Activated T-cell treated with anti-CD3 and anti-CD28 coated beads, Interleukin-2, amount 50 U/mL, for 24 hours (primary cell): ENCODE data around the gene IDNK.

Experiments
- DNase-seq: peaks from one replicate; pipeline ENCODE4 v3.0.0-alpha.2; 2020
- H3K27ac Mint-ChIP-seq: 2 replicates; pipeline ENCODE4 v1.8.0; 2020; ENCODE audit warnings: mild to moderate bottlenecking, mixed read lengths
- H3K27me3 Mint-ChIP-seq: 2 replicates; pipeline ENCODE4 v1.8.0; 2020; ENCODE audit warnings: mixed read lengths
- H3K36me3 Mint-ChIP-seq: 2 replicates; pipeline ENCODE4 v1.8.0; 2020; ENCODE audit warnings: low read depth, mixed read lengths
- H3K4me1 Mint-ChIP-seq: 2 replicates; pipeline ENCODE4 v1.8.0; 2020; ENCODE audit warnings: low read depth, mixed read lengths
- H3K4me3 Mint-ChIP-seq: 2 replicates; pipeline ENCODE4 v1.8.0; 2020; ENCODE audit warnings: mild to moderate bottlenecking, moderate library complexity, mixed read lengths
- H3K9me3 Mint-ChIP-seq: 2 replicates; pipeline ENCODE4 v1.8.0; 2020; ENCODE audit warnings: mixed read lengths

Gene IDNK

GRCh38 chr9:83691492-83691891 is 68.5 kb downstream of the IDNK start:
- no peaks in the 10 kb centered on the region for H3K9me3 Mint-ChIP-seq
- H3K27ac Mint-ChIP-seq = peak overlapping the region; percentile 37
- peaks cover 86% of the 10 kb centered on the region for H3K4me1 Mint-ChIP-seq
- no peaks in the 10 kb centered on the region for H3K27me3 Mint-ChIP-seq
- H3K36me3 Mint-ChIP-seq = peaks cover 40% of the 10 kb centered on the region
- no peak for DNase-seq
- no peak overlapping the region for H3K4me3 Mint-ChIP-seq
